ENCODE results near the gene KIF26B.

GRCh38 chr1:245437369-245438062, 282.7 kb downstream of the KIF26B start:
- TF ChIP-seq CTCF (IDR thresholded peaks at IDR 0.05) (no peak), POLR2A (IDR thresholded peaks at IDR 0.05) (no peak)

Data from body of pancreas (tissue), 4 donors.